ENCODE results near the gene MEPE. TPM values are rescaled to one million over a fixed set of nuclear protein-coding genes. Genes with fewer than 3 reads are reported as not detected.
"Not testable (repeated sequence)": the region's sequence is repeated elsewhere in the genome, so short reads cannot be mapped to it uniquely, and the experiment has no call there.

Gene MEPE
- total RNA-seq, 1 donor from 2014 or later: not detected

GRCh38 chr4:87880106-87880505, 47.3 kb downstream of the MEPE start:
- Histone ChIP-seq H3K9me3 (no peaks in the 10 kb centered on the region), H3K4me1 (no peaks in the 10 kb centered on the region), H3K27me3 (ENCODE audit: low read depth) (no peaks in the 10 kb centered on the region), H3K36me3 (no peaks in the 10 kb centered on the region), H3K27ac (no peak overlapping the region), H3K4me3 (no peak overlapping the region)
- intact Hi-C loops (cut with DNase I): no loop called here
- DNase-seq (no peak), ATAC-seq (no peak)
- no peak for TF ChIP-seq CTCF (IDR thresholded peaks at IDR 0.05)

GRCh38 chr4:87881115-87881514, 48.3 kb downstream of the MEPE start:
- intact Hi-C loops (cut with DNase I): no loop called here
- Histone ChIP-seq H3K4me1 (peaks cover 2% of the 10 kb centered on the region), H3K27ac (no peak overlapping the region), H3K4me3 (no peak overlapping the region), H3K36me3 (no peaks in the 10 kb centered on the region), H3K27me3 (ENCODE audit: low read depth) (no peaks in the 10 kb centered on the region), H3K9me3 (no peaks in the 10 kb centered on the region)
- DNase-seq (no peak), ATAC-seq (no peak)
- TF ChIP-seq CTCF (IDR thresholded peaks at IDR 0.05): no peak

- Histone ChIP-seq H3K27me3 (ENCODE audit: low read depth) (no peaks in the 10 kb centered on the region), H3K9me3 (no peaks in the 10 kb centered on the region), H3K4me3 (no peak overlapping the region), H3K4me1 (peaks cover 2% of the 10 kb centered on the region), H3K36me3 (no peaks in the 10 kb centered on the region), H3K27ac (no peak overlapping the region)
- ATAC-seq (no peak), DNase-seq (no peak)
- intact Hi-C loops (cut with DNase I): no loop called here
- no peak for TF ChIP-seq CTCF (IDR thresholded peaks at IDR 0.05)
Observed at GRCh38 chr4:87882321-87882720, 49.6 kb downstream of the MEPE start.

- no peak for DNase-seq
- Histone ChIP-seq H3K4me1 (peaks cover 2% of the 10 kb centered on the region), H3K27me3 (ENCODE audit: low read depth) (no peaks in the 10 kb centered on the region), H3K4me3 (no peak overlapping the region), H3K27ac (no peak overlapping the region), H3K9me3 (no peaks in the 10 kb centered on the region), H3K36me3 (no peaks in the 10 kb centered on the region)
- intact Hi-C loops (cut with DNase I): no loop called here
- no peak for ATAC-seq
- TF ChIP-seq CTCF (IDR thresholded peaks at IDR 0.05): no peak
Observed at GRCh38 chr4:87882861-87883260, 50.1 kb downstream of the MEPE start.

- H3K36me3 ChIP-seq: no peaks in the 10 kb centered on the region
- H3K4me3 ChIP-seq: no peak overlapping the region
- DNase-seq (no peak), ATAC-seq (no peak)
- intact Hi-C loops (cut with DNase I): no loop called here
- H3K4me1 ChIP-seq: peaks cover 2% of the 10 kb centered on the region
- H3K9me3 ChIP-seq: peaks cover 8% of the 10 kb centered on the region
- no peaks in the 10 kb centered on the region for H3K27me3 ChIP-seq (ENCODE audit: low read depth)
- H3K27ac ChIP-seq: no peak overlapping the region
- no peak for TF ChIP-seq CTCF (IDR thresholded peaks at IDR 0.05)
Observed at GRCh38 chr4:87884976-87885549, 52.3 kb downstream of the MEPE start.

- H3K4me1 ChIP-seq: peaks cover 2% of the 10 kb centered on the region
- DNase-seq: no peak
- TF ChIP-seq CTCF (IDR thresholded peaks at IDR 0.05): no peak
- ATAC-seq: no peak
- no peaks in the 10 kb centered on the region for H3K36me3 ChIP-seq
- H3K27ac ChIP-seq: no peak overlapping the region
- intact Hi-C loops (cut with DNase I): no loop called here
- H3K9me3 ChIP-seq: peaks cover 8% of the 10 kb centered on the region
- H3K4me3 ChIP-seq: no peak overlapping the region
- H3K27me3 ChIP-seq (ENCODE audit: low read depth): no peaks in the 10 kb centered on the region
Observed at GRCh38 chr4:87886083-87886482, 53.3 kb downstream of the MEPE start.

- H3K36me3 ChIP-seq; DNase-seq; intact Hi-C loops (cut with DNase I); H3K27me3 ChIP-seq (ENCODE audit: low read depth); H3K27ac ChIP-seq; H3K4me1 ChIP-seq; ATAC-seq; H3K9me3 ChIP-seq; H3K4me3 ChIP-seq: not testable (repeated sequence)
Observed at GRCh38 chr4:87890753-87891152, 58.0 kb downstream of the MEPE start.

Measured in lower lobe of right lung (tissue), 2 donors.